Lower leg skin (tissue), 4 donors: ENCODE results near the gene FBXO46. TPM values are rescaled to one million over a fixed set of nuclear protein-coding genes. Genes with fewer than 3 reads are reported as not detected.
A peak's percentile ranks its signal among the peaks of the same experiment; 100 is the strongest.

ENCODE experiments used
- DNase-seq, 2 donors: peaks; one replicate each; pipeline ENCODE4 v3.0.0-alpha.2; 2019; ENCODE audit warnings: low spot score in 2 of 2
- H3K4me3 ChIP-seq: fragments of 200-600 bp; sonication (generic); 2 replicates; pipeline ENCODE4 v1.5.1; 2017; ENCODE audit warnings: mild to moderate bottlenecking, low read depth; ENCODE audit not compliant: poor library complexity, severe bottlenecking
- CTCF ChIP-seq, 3 donors: fragments of 450-650 bp; IDR thresholded peaks; one replicate each; pipeline ENCODE4 v1.5.1; 2016; ENCODE audit warnings: antibody characterized with exemption in 3 of 3, mild to moderate bottlenecking in 3 of 3, moderate library complexity in 2 of 3
- POLR2A ChIP-seq, 2 donors: fragments of 450-650 bp; IDR thresholded peaks; one replicate each; pipeline ENCODE4 v1.6.1; 2016 to 2017; ENCODE audit warnings: antibody characterized with exemption in 2 of 2, mild to moderate bottlenecking in 1 of 2, moderate library complexity in 1 of 2
- WGBS, 2 donors: methylation state at CpG; one replicate each; pipeline ENCODE4 v1.1.5; 2018; 5-methylcytosine and 5-hydroxymethylcytosine counted together
- intact Hi-C: fragments of 100-400 bp; cut with DNase I; formaldehyde crosslinking; loops from one replicate; pipeline ENCODE4 v1.15.0; 2023; ENCODE audit warnings: low total_unique reads
- microRNA counts, 2 donors: library from miRNA; unstranded; fragments of <30 nt; microRNA quantifications; one replicate each; lab custom pipeline; 2016
- microRNA-seq, 2 donors: library from miRNA; unstranded; fragments of <30 nt; microRNA quantifications; one replicate each; pipeline ENCODE4, GENCODE V29; 2016; ENCODE audit warnings: borderline replicate concordance in 2 of 2, borderline number of aligned reads in 1 of 2
- total RNA-seq, 4 donors: library from RNA; depleted of rRNA; stranded (reverse); fragments of >200 nt; gene quantifications; one replicate each; pipeline ENCODE4 v1.1.0, GENCODE V29; 2016

The FBXO46 gene
- total RNA-seq, 4 donors from 2014 or later, result 22.0 to 26.7 (median 25.4) TPM

- WGBS, 2 donors, result 15 to 17% methylated on average over 9 of the region's 15 CpGs
- no peak for TF ChIP-seq CTCF (IDR thresholded peaks at IDR 0.05)
- no peak within 1 kb of the TSS for H3K4me3 ChIP-seq
- peak; percentile 41 to 91 for DNase-seq
- intact Hi-C loops, result no loop called here
Observed at GRCh38 chr19:45667620-45668341, 62.9 kb downstream of the FBXO46 start, which contains the start of gene GIPR. GIPR (plus strand) TSS chr19:45668221; CDS start chr19:45669521, 1,300 bp downstream.

GRCh38 chr19:45664575-45664974, 66.1 kb downstream of the FBXO46 start:
- intact Hi-C loops, result no loop called here
- WGBS, 2 donors, result 57 to 64% methylated on average over 7 of the region's 7 CpGs

GRCh38 chr19:45663800-45664199, 66.9 kb downstream of the FBXO46 start:
- 78 to 91% methylated on average over 1 of the region's 1 CpG for WGBS, 2 donors
- no peak for TF ChIP-seq POLR2A (IDR thresholded peaks at IDR 0.05)
- no peak for TF ChIP-seq CTCF (IDR thresholded peaks at IDR 0.05)
- DNase-seq, result no peak
- intact Hi-C loops, result no loop called here
- no peak overlapping the region for H3K4me3 ChIP-seq

More at GRCh38 chr19:45664575-45664974, 66.1 kb downstream of the FBXO46 start:
- no peak for TF ChIP-seq CTCF (IDR thresholded peaks at IDR 0.05)
- TF ChIP-seq POLR2A (IDR thresholded peaks at IDR 0.05), result no peak
- no peak overlapping the region for H3K4me3 ChIP-seq
- DNase-seq, result no peak

- TF ChIP-seq CTCF (IDR thresholded peaks at IDR 0.05), result no peak
- TF ChIP-seq POLR2A (IDR thresholded peaks at IDR 0.05), result no peak
- DNase-seq, result no peak
- WGBS, 2 donors, result 13 to 27% methylated on average over 6 to 8 of the region's 8 CpGs
- intact Hi-C loops, result no loop called here
- H3K4me3 ChIP-seq, result no peak overlapping the region
Observed at GRCh38 chr19:45660636-45661035, 70.1 kb downstream of the FBXO46 start.

MicroRNAs encoded within 50 kb of the gene (microRNA counts, 767-probe panel; counts per million panel counts)
- microRNA hsa-miR-642a-5p (lab: Ali Mortazavi, UCI) (0 to 358 counts per million in 2 donors), microRNA hsa-miR-642b-3p (lab: Ali Mortazavi, UCI) (0 to 358 counts per million in 2 donors)

Small RNA genes within 50 kb of the gene (microRNA-seq; reads per million reads assigned to microRNA genes)
- gene MIR642A, result 0 reads per million in 2 donors
- gene MIR642B, result 0 reads per million in 2 donors

Other genes with a start within 250 kb of the FBXO46 start
- 10 to 100 TPM in 1 of 4 donors, 1 to 10 TPM in 3; 6.4 to 11.6 (median 9.0) TPM for gene RTN2, start 233.8 kb downstream of the FBXO46 start, total RNA-seq
- 1 to 10 TPM; 2.9 to 4.7 (median 3.6) TPM for gene PPM1N, start 232.5 kb downstream of the FBXO46 start, total RNA-seq
- gene VASP, start 223.4 kb downstream of the FBXO46 start, total RNA-seq, result 10 to 100 TPM; 52.7 to 68.9 (median 56.5) TPM
- gene OPA3, start 146.1 kb downstream of the FBXO46 start, total RNA-seq, result 10 to 100 TPM in 3 of 4 donors, 1 to 10 TPM in 1; 4.4 to 15.7 (median 12.7) TPM
- 1 to 10 TPM in 1 of 4 donors, under 1 TPM in 3; 0.34 to 1.0 (median 0.70) TPM for gene GPR4, start 128.7 kb downstream of the FBXO46 start, total RNA-seq
- 100 to 1,000 TPM in 1 of 4 donors, 10 to 100 TPM in 3; 85.6 to 101 (median 89.4) TPM for gene EML2, start 91.5 kb downstream of the FBXO46 start, total RNA-seq
- 1 to 10 TPM; 1.4 to 3.9 (median 2.0) TPM for gene GIPR, start 62.7 kb downstream of the FBXO46 start, total RNA-seq
- gene SNRPD2, start 38.9 kb downstream of the FBXO46 start, total RNA-seq, result 100 to 1,000 TPM; 144 to 223 (median 161) TPM
- gene QPCTL, start 38.2 kb downstream of the FBXO46 start, total RNA-seq, result 1 to 10 TPM; 3.4 to 8.7 (median 6.8) TPM
- not detected for gene MEIOSIN, start 2.5 kb upstream of the FBXO46 start, total RNA-seq
- gene SIX5, start 38.4 kb upstream of the FBXO46 start, total RNA-seq, result 10 to 100 TPM; 12.6 to 17.3 (median 13.8) TPM
- gene DMPK, start 51.6 kb upstream of the FBXO46 start, total RNA-seq, result 10 to 100 TPM in 3 of 4 donors, 1 to 10 TPM in 1; 8.8 to 20.2 (median 13.8) TPM
- gene DMWD, start 61.9 kb upstream of the FBXO46 start, total RNA-seq, result 10 to 100 TPM; 20.0 to 31.0 (median 28.0) TPM
- not detected for gene RSPH6A, start 84.4 kb upstream of the FBXO46 start, total RNA-seq
- gene SYMPK, start 132.3 kb upstream of the FBXO46 start, total RNA-seq, result 10 to 100 TPM; 30.3 to 62.8 (median 46.6) TPM
- gene FOXA3, start 133.4 kb upstream of the FBXO46 start, total RNA-seq, result under 1 TPM in 1 of 4 donors, not detected in 3; 0.12 TPM
- gene IRF2BP1, start 155.2 kb upstream of the FBXO46 start, total RNA-seq, result 10 to 100 TPM; 38.9 to 44.0 (median 42.8) TPM
- gene MYPOP, start 171.7 kb upstream of the FBXO46 start, total RNA-seq, result 1 to 10 TPM; 2.0 to 8.0 (median 7.2) TPM
- gene NANOS2, start 183.9 kb upstream of the FBXO46 start, total RNA-seq, result not detected
- gene NOVA2, start 243.0 kb upstream of the FBXO46 start, total RNA-seq, result under 1 TPM; 0.25 to 0.91 (median 0.66) TPM